Fibroblast of gingiva (primary cell): ENCODE results near the gene TYW1.
"Not testable (repeated sequence)": the region's sequence is repeated elsewhere in the genome, so short reads cannot be mapped to it uniquely, and the experiment has no call there.

Source experiments
- DNase-seq: peaks from one replicate; pipeline ENCODE4 v3.0.0-alpha.2; 2011; ENCODE audit warnings: low read depth

Gene TYW1

GRCh38 chr7:67248364-67248763 is 251.7 kb downstream of the TYW1 start:
- not testable (repeated sequence) for DNase-seq

DNA sequence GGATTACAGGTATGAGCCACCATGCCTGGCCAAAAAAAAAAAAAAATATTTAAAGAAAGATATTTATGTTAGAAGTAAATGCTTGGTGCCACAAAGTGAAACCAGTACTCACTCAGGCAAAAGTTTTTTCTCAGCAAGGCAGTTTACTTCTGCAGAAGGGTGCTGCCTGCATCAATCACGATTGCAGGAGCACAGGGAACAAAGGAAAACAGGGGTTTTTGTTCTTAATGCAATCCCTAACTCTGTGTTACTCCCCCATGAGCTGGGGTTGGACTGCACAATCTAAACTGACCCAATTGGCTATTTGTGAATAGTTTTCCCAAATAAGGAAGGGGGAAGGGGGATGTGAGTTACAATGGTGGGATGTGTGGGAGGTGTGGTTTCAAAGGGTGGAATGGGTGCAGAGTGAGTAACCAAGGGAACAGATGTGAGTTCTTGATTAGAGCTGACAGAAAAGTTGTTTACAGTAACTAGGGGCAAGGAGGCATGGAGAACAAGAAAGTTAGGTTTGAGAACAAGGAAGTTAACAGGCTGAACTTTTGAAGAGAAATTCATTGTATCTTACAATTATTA is 255.4 kb downstream of the TYW1 start:
- no peak for DNase-seq

GRCh38 chr7:67255076-67255475 is 258.4 kb downstream of the TYW1 start:
- not testable (repeated sequence) for DNase-seq

DNA sequence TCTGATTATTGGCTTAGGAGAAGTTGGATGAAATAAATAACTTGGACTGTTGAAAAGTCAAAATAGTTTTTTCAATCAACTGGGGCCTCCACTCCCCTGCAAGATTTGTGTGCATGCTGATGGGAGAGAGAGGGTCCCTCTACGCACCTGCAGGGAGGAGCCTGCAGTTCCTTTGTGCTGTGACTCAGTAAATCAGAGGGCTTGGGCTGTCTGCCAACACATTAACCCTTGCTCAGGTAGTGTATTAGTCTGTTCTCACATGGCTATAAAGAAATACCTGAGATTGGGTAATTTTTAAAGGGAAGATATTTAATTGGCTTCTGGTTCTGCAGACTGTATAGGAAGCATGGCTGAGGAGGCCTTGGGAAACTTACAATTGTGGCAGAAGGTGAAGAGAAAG is 261.1 kb downstream of the TYW1 start:
- DNase-seq = not testable (repeated sequence)

DNA sequence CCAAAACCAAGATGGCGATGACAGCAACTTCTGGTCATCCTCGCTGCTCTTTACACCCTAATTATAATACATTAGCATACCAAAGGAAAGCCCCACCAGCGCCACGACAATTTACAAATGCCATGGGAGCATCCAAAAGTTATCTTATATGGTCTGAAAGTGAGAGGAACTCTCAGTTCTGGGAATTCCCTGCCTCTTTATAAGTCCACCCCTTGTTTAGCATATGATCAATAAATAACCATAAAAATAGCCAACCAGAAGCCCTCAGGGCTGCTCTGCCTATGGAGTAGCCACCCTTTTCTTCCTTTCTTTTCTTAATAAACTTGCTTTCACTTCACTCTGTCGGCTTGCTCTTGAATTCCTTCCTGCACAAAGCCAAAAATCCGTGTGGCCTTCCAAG is 262.7 kb downstream of the TYW1 start:
- not testable (repeated sequence) for DNase-seq

GRCh38 chr7:67260166-67260586 is 263.5 kb downstream of the TYW1 start:
- DNase-seq = not testable (repeated sequence)

DNA sequence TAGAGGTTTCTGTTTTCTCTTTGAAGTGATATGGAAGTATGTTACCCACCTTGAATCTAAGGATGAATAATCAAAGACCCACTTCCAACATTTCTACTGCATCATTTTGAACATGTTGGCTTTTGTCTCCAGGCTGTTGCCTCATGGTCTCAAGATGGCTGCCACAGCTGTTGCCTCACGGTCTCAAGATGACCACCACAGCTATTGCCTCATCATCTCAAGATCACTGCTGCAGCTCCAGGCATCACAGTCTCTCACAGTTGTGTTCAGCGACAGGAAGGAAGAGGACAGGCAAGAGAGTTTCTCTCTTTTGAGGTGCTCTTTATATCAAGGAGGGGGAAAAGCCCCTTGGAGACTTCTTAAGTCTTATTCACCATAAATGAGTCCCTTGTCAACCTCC is 267.4 kb downstream of the TYW1 start:
- not testable (repeated sequence) for DNase-seq

DNA sequence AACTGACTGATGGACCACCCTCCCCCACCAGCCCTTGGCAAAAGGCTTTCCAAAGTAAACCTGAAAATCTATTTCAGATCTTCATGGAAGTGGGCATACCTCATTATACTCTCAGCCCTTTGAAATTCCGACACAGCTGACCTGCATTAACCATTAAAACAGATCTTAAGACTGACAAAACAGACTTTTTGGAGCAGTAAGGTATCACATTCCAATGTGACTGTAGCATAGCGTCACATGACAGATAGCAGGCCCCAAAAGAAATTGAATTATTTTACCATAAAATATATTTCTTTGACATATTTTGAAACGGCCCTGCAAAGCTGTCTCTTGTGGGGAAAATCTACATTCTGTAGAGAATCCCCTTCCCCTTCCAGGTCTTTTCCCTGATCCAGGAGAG is 269.4 kb downstream of the TYW1 start:
- not testable (repeated sequence) for DNase-seq

GRCh38 chr7:67267914-67268313 is 271.3 kb downstream of the TYW1 start:
- no peak for DNase-seq

GRCh38 chr7:67269916-67270315 is 273.3 kb downstream of the TYW1 start:
- DNase-seq = not testable (repeated sequence)
